Measurements from ENCODE around the gene SSC5D.

The SSC5D gene

DNA sequence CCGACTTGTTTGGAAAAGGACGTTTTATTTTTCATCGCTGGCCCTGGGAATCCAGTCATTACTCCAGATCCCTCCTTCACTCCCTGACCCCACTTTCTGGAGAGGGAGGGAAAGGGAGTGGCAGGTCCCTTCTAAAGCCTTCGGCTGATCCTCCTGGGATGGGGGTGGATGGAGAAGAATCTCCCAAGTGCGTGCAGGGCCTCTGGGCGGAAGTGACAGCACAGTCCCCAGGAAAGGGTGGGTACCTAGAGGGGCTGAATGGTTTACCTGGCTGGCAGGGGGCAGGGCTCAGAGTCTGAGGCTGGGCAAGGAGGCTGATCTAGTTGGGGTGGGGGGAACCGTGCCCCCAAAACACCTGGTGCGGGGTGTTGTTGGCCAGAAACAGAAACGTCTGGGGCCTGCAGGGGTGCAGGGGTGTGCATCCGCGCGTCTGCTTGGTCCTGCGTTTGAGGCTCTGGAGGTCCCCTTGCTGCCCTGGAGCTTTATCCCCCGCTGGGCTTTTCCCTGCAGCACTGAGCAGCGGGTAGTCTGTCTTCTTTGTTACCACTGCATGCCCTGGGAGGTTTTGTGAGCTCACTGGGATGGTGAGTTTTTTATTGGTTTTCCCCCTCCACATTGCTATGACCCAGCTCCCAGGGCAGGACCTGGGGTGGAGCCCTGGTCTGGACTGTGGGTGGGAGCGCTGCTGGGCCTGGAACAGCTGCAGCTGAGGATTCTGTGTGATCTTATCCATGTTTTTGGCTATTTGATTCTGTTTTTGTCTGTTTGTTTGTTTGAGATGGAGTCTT is 14.8 kb upstream of the SSC5D start:
- no peak for DNase-seq (ENCODE audit: low spot score)

GRCh38 chr19:55474269-55475265 is 13.7 kb upstream of the SSC5D start:
- no peak for DNase-seq (ENCODE audit: low spot score)

- peak; percentile 98 for DNase-seq (ENCODE audit: low spot score)
Observed at GRCh38 chr19:55476100-55476775, 12.0 kb upstream of the SSC5D start, which contains the start of gene ZNF628. TSS of gene ZNF628 (plus strand) at chr19:55476617. CDS start at chr19:55479911, 3,294 bp downstream.

DNA sequence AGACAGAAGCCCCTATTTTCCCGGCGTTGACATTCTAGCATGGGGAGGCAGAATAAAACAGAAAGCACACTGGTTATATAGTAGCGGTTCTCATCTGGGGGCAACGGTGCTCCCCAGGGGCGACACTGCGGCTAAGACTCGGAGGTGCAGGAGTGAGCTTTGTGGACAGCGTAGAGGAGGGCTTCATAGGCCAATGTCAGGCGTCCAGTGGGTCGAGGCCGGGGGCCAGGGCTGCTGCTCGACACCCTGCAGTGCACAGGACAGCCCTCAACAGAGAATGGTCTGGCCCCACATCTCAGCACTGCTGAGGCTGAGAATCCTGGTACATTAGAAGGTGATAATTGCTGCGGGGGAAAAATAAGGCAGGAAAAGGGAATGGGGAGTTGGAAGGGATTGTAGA is 10.3 kb upstream of the SSC5D start:
- no peak for DNase-seq (ENCODE audit: low spot score)

DNA sequence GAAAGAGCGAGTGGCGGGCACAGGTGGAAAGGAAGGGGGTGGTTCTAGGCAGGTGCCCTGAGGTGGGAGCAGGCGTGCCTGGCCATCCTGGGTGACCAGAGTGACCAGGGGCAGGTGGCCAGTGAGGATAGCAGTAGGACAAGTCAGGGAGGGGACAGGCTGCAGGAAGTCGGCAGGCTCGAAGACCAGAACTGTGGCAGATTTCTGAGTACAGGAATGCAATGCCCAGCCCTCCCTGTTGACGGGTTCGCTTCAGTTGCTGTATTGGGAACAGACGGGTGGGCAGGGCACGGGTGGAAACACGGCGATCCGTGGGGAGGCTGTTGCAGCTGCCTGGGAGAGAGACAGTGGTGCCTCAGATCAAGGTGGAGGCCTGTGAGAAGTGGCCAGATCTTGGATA is 9.9 kb upstream of the SSC5D start:
- DNase-seq (ENCODE audit: low spot score): no peak

DNA sequence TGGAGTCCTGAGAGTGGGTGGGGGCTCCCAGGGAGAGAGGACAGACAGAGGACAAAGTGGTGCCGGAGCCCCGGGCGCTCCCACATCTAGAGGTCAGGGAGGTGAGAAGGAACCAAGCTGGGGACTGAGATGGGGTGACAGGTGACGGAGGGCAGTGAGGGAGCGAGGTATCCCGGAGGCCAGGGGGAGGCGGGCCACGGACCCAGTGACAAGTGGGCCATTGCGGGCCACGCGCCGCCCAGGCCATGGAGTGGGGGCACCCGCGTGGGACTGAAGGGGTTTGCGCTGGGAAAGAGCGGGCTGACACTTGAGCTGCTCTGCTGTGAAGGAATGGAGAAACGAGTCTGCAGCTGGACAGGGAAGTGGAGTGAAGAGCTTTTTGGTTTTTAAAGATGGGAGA is 9.2 kb upstream of the SSC5D start:
- no peak for DNase-seq (ENCODE audit: low spot score)

- no peak for DNase-seq (ENCODE audit: low spot score)
Observed at GRCh38 chr19:55479451-55480230, 8.6 kb upstream of the SSC5D start.

DNA sequence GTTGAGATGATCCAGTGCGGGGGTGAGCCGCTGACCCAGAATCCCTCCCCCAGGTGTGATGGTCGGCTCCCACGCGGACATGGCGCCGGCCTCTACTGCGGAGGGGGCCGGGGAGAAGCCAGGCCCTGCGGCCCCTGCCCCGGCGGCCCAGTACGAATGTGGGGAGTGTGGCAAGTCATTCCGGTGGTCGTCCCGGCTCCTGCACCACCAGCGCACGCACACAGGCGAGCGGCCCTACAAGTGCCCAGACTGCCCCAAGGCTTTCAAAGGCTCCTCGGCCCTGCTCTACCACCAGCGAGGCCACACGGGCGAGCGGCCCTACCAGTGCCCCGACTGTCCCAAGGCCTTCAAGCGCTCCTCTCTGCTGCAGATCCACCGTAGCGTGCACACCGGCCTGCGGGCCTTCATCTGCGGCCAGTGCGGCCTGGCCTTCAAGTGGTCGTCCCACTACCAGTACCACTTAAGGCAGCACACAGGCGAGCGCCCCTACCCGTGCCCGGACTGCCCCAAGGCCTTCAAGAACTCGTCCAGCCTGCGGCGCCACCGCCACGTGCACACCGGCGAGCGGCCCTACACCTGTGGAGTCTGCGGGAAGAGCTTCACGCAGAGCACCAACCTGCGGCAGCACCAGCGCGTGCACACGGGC is 7.0 kb upstream of the SSC5D start:
- DNase-seq (ENCODE audit: low spot score): no peak

DNA sequence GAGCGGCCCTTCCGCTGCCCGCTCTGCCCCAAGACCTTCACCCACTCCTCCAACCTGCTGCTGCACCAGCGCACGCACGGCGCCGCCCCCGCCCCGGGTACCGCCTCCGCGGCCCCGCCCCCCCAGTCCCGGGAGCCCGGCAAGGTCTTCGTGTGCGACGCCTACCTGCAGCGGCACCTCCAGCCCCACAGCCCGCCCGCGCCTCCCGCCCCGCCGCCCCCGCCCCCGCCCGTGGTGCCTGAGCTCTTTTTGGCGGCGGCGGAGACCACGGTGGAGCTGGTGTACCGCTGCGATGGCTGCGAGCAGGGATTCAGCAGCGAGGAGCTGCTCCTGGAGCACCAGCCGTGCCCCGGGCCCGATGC is 6.5 kb upstream of the SSC5D start:
- no peak for DNase-seq (ENCODE audit: low spot score)

DNA sequence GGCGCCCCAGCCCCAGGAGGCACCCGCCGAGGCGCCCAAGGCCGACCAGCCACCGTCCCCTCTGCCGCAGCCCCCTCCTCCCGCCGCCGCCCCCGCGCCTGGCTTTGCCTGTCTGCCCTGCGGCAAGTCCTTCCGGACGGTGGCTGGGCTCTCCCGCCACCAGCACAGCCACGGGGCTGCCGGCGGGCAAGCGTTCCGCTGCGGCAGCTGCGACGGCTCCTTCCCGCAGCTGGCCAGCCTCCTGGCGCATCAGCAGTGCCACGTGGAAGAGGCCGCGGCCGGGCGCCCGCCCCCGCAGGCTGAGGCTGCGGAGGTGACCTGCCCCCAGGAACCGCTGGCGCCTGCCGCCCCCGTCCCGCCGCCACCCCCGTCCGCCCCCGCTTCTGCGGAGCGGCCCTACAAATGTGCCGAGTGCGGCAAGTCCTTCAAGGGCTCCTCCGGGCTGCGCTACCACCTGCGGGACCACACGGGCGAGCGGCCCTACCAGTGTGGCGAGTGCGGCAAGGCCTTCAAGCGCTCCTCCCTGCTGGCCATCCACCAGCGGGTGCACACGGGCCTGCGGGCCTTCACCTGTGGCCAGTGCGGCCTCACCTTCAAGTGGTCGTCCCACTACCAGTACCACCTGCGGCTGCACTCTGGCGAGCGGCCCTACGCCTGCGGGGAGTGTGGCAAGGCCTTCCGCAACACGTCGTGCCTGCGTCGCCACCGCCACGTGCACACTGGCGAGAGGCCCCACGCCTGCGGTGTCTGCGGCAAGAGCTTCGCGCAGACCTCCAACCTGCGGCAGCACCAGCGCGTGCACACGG is 5.9 kb upstream of the SSC5D start:
- DNase-seq (ENCODE audit: low spot score): no peak

- no peak for DNase-seq (ENCODE audit: low spot score)
Observed at GRCh38 chr19:55482967-55483705, 5.1 kb upstream of the SSC5D start.

DNA sequence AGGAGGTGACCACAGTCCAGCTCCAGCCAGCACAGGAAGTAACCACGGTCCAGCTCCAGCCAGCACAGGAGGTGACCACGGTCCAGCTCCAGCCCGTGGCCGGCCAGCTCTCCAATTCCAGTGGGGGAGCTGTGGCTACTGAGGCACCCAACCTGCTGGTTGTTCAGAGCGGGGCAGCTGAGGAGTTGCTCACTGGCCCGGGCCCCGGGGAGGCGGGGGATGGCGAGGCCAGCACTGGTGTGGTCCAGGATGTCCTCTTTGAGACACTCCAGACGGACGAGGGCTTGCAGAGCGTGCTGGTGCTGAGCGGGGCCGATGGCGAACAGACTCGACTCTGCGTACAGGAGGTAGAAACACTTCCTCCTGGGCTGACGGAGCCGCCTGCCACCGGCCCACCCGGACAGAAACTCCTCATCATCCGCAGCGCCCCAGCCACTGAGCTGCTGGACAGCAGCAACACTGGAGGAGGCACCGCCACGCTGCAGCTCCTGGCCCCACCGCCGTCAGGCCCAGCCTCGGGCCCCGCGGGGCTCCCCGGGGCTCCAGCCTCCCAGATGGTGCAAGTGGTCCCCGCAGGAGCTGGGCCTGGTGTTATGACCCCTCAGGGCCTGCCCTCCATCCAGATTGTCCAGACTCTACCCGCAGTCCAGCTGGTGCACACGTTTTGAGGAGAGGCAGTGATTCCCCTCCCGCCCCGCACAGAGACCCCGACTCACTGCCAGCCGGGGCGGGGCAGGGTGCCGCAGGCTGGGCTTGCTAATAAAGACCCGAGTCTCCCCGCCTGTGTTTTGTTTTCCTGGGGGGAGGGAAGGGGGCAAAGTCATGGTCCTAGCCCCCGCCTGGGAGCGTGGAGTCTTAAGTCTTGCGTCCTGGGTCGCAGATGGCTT is 4.3 kb upstream of the SSC5D start:
- DNase-seq (ENCODE audit: low spot score): no peak

- peak; percentile 87 for DNase-seq (ENCODE audit: low spot score)
Observed at GRCh38 chr19:55484593-55485438, 3.4 kb upstream of the SSC5D start, which contains the start of gene NAT14. TSS of gene NAT14 (plus strand) at chr19:55485188. CDS start at chr19:55485709, 521 bp downstream.

GRCh38 chr19:55485439-55486011 is 2.7 kb upstream of the SSC5D start:
- DNase-seq (ENCODE audit: low spot score): no peak

DNA sequence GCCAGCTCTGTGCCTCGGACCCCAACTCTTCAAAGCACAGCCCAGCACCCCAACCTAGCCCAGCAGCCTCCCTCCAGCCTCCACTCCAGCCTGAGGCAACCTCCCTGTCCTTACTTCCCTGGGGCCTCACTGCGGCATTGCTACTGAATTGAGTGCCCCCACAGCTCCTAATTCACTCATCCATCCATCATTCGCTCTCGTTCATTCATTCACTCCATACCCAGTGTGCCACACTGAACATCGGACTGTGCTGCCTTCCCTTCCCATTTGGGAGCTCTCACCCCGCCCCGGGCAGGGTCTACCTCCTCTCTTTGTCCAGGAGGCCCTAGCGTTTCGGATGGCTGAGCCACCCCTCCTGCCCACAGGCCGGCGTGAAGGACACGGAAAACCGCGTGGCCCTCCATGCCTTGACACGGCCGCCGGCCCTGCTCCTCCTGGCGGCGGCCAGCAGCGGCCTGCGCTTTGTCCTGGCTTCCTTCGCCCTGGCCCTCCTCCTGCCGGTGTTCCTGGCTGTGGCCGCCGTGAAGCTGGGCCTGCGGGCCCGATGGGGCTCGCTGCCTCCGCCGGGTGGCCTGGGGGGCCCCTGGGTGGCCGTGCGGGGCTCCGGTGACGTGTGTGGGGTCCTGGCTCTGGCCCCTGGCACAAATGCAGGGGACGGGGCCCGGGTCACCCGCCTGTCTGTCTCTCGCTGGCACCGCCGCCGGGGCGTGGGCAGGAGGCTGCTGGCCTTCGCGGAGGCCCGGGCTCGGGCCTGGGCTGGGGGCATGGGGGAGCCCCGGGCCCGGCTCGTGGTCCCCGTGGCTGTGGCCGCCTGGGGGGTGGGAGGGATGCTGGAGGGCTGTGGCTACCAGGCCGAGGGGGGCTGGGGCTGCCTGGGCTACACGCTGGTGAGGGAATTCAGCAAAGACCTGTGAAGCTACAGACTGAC is 1.9 kb upstream of the SSC5D start:
- no peak for DNase-seq (ENCODE audit: low spot score)

Data from AG08395 (cell line).